ENCODE measurements around the gene MRPL53. TPM values are rescaled to one million over a fixed set of nuclear protein-coding genes. Genes with fewer than 3 reads are reported as not detected.

MRPL53 gene
- total and polyA plus RNA-seq, 2 of the 8 experiments (the other 6 are each of a cell fraction or from before 2014, with no cell fraction given), result 36.6 to 46.3 TPM

GRCh38 chr2:74510272-74510671 lies 37.8 kb upstream of the MRPL53 start (continued):
- TF ChIP-seq SAP30 (IDR thresholded peaks at IDR 0.05; ENCODE audit: insufficient read depth, insufficient replicate concordance, low read length) (no peak), KDM5A (IDR thresholded peaks at IDR 0.05; ENCODE audit: low read length) (no peak), BRCA1 (IDR thresholded peaks at IDR 0.05; ENCODE audit: low read depth, low read length) (no peak), EP300 (IDR thresholded peaks at IDR 0.05; ENCODE audit: borderline replicate concordance in 1 of 2, low read depth in 2 of 2, low read length in 2 of 2) (no peak), POLR2AphosphoS5 (IDR thresholded peaks at IDR 0.05; ENCODE audit: low read depth, low read length) (no peak)
